ENCODE results near the gene KIF3C. TPM values are rescaled to one million over a fixed set of nuclear protein-coding genes. Genes with fewer than 3 reads are reported as not detected.

Gene KIF3C
- total and polyA plus RNA-seq, 4 donors, result 5.5 to 20.7 (median 10.0) TPM

- intact Hi-C loops (cut with DNase I), result no loop called here
- DNase-seq (peak in 1 of 2 donors; percentile 40), ATAC-seq (ENCODE audit: low FRiP score) (no peak)
- Histone ChIP-seq H3K4me1 (ENCODE audit: control insufficient read depth in 1 of 2, insufficient read depth in 2 of 2, low read length in 2 of 2) (peaks cover 0 to 5% of the 10 kb centered on the region in 2 donors), H3K4me3 (ENCODE audit: low read length in 2 of 2) (no peak overlapping the region), H3K36me3 (ENCODE audit: control insufficient read depth in 1 of 2, insufficient read depth in 2 of 2, low read length in 1 of 2) (no peaks in the 10 kb centered on the region), H3K27ac (ENCODE audit: low read depth in 1 of 2, low read length in 2 of 2) (no peak overlapping the region), H3K9me3 (ENCODE audit: control insufficient read depth, low read length) (no peaks in the 10 kb centered on the region), H3K27me3 (ENCODE audit: control insufficient read depth in 1 of 2, insufficient read depth in 2 of 2, low read length in 1 of 2) (no peaks in the 10 kb centered on the region)
- WGBS, 2 donors, result 62 to 73% methylated on average over 2 of the region's 2 CpGs
These were observed 3.3 kb downstream of the KIF3C start for GRCh38 chr2:25979001-25979400.

DNA sequence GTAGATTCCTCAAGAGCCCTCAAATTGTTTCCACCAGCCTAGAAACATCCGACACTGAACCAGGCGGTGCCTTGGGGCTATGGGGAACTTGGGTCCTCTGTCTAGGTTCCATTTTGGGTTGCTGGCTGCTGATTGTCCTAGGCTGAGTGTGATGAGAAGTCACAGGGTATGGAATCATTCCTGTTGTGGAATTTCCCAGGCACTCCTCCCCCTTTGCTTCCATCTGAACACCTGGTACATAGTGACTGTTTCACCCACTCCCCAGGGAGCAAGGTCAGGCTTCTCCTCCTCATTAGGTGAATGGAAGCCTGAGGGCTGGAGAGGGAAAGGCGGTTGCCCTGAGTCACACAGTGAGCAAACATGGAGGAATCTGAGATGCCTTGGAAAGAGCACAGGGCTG, 4.5 kb downstream of the KIF3C start:
- Histone ChIP-seq H3K36me3 (ENCODE audit: control insufficient read depth in 1 of 2, insufficient read depth in 2 of 2, low read length in 1 of 2) (no peaks in the 10 kb centered on the region), H3K9me3 (ENCODE audit: control insufficient read depth, low read length) (no peaks in the 10 kb centered on the region), H3K27ac (ENCODE audit: low read depth in 1 of 2, low read length in 2 of 2) (no peak overlapping the region), H3K4me3 (ENCODE audit: low read length in 2 of 2) (no peak overlapping the region), H3K27me3 (ENCODE audit: control insufficient read depth in 1 of 2, insufficient read depth in 2 of 2, low read length in 1 of 2) (no peaks in the 10 kb centered on the region), H3K4me1 (ENCODE audit: control insufficient read depth in 1 of 2, insufficient read depth in 2 of 2, low read length in 2 of 2) (peaks cover 0 to 5% of the 10 kb centered on the region in 2 donors)
- intact Hi-C loops (cut with DNase I), result no loop called here
- 93 to 98% methylated on average over 3 of the region's 3 CpGs for WGBS, 2 donors
- DNase-seq (peak in 1 of 2 donors; percentile 28), ATAC-seq (ENCODE audit: low FRiP score) (no peak)

- Histone ChIP-seq H3K27me3 (ENCODE audit: control insufficient read depth in 1 of 2, insufficient read depth in 2 of 2, low read length in 1 of 2) (no peaks in the 10 kb centered on the region), H3K36me3 (ENCODE audit: control insufficient read depth in 1 of 2, insufficient read depth in 2 of 2, low read length in 1 of 2) (no peaks in the 10 kb centered on the region), H3K27ac (ENCODE audit: low read depth in 1 of 2, low read length in 2 of 2) (no peak overlapping the region), H3K9me3 (ENCODE audit: control insufficient read depth, low read length) (no peaks in the 10 kb centered on the region), H3K4me1 (ENCODE audit: control insufficient read depth in 1 of 2, insufficient read depth in 2 of 2, low read length in 2 of 2) (peaks cover 0 to 5% of the 10 kb centered on the region in 2 donors), H3K4me3 (ENCODE audit: low read length in 2 of 2) (no peak overlapping the region)
- ATAC-seq (ENCODE audit: low FRiP score) (no peak), DNase-seq (peak in 1 of 2 donors; percentile 3)
- intact Hi-C loops (cut with DNase I), result no loop called here
- 73 to 76% methylated on average over 6 of the region's 6 CpGs for WGBS, 2 donors
These were observed 5.1 kb downstream of the KIF3C start for GRCh38 chr2:25976983-25977741.

DNA sequence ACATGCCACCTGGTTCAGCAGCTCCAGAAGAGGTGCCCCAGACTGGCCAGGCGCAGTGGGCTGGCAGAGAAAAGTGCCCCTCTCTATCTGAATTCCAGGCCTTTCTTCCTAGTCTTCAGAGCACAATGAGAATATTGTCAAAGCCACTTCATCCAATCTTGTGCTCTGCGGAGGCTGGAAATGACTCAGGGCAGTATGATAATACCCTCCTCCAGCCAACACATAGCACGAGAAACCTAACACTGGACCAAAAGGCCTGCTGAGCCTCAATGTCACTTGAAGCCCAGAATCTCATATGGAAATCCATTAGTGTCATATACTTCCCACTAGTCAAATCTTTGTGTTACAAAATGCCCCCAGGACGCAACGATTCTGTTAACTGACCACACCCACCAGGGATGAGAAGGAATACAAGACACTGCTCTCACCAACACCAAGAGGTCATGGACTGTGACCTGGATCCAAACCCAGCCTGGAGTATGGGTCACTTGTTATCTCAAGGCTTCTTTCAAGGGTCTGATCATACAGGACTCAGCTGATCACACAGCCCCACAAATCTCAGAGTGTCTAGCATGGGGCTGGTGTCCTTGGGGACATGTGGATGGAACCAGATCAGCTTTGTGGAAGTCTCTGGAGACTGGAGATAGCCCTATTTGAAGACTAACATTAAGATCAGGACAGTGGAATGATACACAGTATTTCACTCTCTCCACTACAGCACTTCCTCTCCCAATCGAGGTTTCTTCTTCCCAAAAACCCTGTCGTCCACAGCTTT, 10.1 kb downstream of the KIF3C start:
- ATAC-seq (ENCODE audit: low FRiP score), result no peak

DNA sequence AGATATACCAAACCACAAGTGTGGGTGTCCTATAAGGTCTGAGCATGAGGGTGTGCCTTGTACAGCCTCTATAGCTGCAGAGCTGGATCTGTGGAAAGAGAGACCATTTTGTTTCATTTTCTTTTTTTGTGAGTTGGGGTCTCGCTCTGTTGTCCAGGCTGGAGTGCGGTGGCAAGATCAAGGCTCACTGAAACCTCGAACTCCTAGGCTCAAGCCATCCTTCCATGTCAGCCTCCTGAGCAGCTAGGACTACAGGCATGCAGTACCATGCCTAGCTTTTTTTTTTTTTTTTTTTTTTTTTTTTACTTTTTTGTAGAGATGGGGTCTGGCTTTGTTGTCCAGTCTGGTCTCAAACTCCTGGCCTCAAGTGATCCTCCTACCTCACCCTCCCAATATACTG, 10.7 kb downstream of the KIF3C start:
- Histone ChIP-seq H3K27me3 (ENCODE audit: control insufficient read depth in 1 of 2, insufficient read depth in 2 of 2, low read length in 1 of 2) (no peaks in the 10 kb centered on the region), H3K4me1 (ENCODE audit: control insufficient read depth in 1 of 2, insufficient read depth in 2 of 2, low read length in 2 of 2) (no peaks in the 10 kb centered on the region), H3K9me3 (ENCODE audit: control insufficient read depth, low read length) (no peaks in the 10 kb centered on the region), H3K36me3 (ENCODE audit: control insufficient read depth in 1 of 2, insufficient read depth in 2 of 2, low read length in 1 of 2) (no peaks in the 10 kb centered on the region), H3K4me3 (ENCODE audit: low read length in 2 of 2) (no peak overlapping the region), H3K27ac (ENCODE audit: low read depth in 1 of 2, low read length in 2 of 2) (no peak overlapping the region)
- ATAC-seq (ENCODE audit: low FRiP score) (no peak), DNase-seq (peak in 1 of 2 donors; percentile 1)
- intact Hi-C loops (cut with DNase I), result no loop called here
- WGBS, 2 donors, result 77 to 80% methylated on average over 3 of the region's 3 CpGs

More for the DNA sequence above, 10.1 kb downstream of the KIF3C start:
- intact Hi-C loops (cut with DNase I), result no loop called here
- H3K4me3 ChIP-seq (ENCODE audit: low read length in 2 of 2), result no peak overlapping the region
- no peaks in the 10 kb centered on the region for H3K27me3 ChIP-seq (ENCODE audit: control insufficient read depth in 1 of 2, insufficient read depth in 2 of 2, low read length in 1 of 2)
- H3K4me1 ChIP-seq (ENCODE audit: control insufficient read depth in 1 of 2, insufficient read depth in 2 of 2, low read length in 2 of 2), result no peaks in the 10 kb centered on the region
- no peaks in the 10 kb centered on the region for H3K9me3 ChIP-seq (ENCODE audit: control insufficient read depth, low read length)
- DNase-seq, result no peak
- no peak overlapping the region for H3K27ac ChIP-seq (ENCODE audit: low read depth in 1 of 2, low read length in 2 of 2)
- no peaks in the 10 kb centered on the region for H3K36me3 ChIP-seq (ENCODE audit: control insufficient read depth in 1 of 2, insufficient read depth in 2 of 2, low read length in 1 of 2)
- 79 to 86% methylated on average over 7 of the region's 7 CpGs for WGBS, 2 donors

- Histone ChIP-seq H3K36me3 (ENCODE audit: control insufficient read depth in 1 of 2, insufficient read depth in 2 of 2, low read length in 1 of 2) (no peaks in the 10 kb centered on the region), H3K4me3 (ENCODE audit: low read length in 2 of 2) (no peak overlapping the region), H3K27ac (ENCODE audit: low read depth in 1 of 2, low read length in 2 of 2) (no peak overlapping the region), H3K9me3 (ENCODE audit: control insufficient read depth, low read length) (no peaks in the 10 kb centered on the region), H3K27me3 (ENCODE audit: control insufficient read depth in 1 of 2, insufficient read depth in 2 of 2, low read length in 1 of 2) (no peaks in the 10 kb centered on the region), H3K4me1 (ENCODE audit: control insufficient read depth in 1 of 2, insufficient read depth in 2 of 2, low read length in 2 of 2) (no peaks in the 10 kb centered on the region)
- ATAC-seq (ENCODE audit: low FRiP score) (no peak), DNase-seq (peak in 1 of 2 donors; percentile 3)
- intact Hi-C loops (cut with DNase I), result no loop called here
- 95 to 97% methylated on average over 7 of the region's 7 CpGs for WGBS, 2 donors
These were observed 15.6 kb downstream of the KIF3C start for GRCh38 chr2:25966531-25967270.

GRCh38 chr2:25964891-25965290, 17.4 kb downstream of the KIF3C start:
- no peaks in the 10 kb centered on the region for H3K27me3 ChIP-seq (ENCODE audit: control insufficient read depth in 1 of 2, insufficient read depth in 2 of 2, low read length in 1 of 2)
- intact Hi-C loops (cut with DNase I), result no loop called here
- no peaks in the 10 kb centered on the region for H3K9me3 ChIP-seq (ENCODE audit: control insufficient read depth, low read length)
- WGBS, 2 donors, result 52% methylated on average over 7 of the region's 7 CpGs
- no peaks in the 10 kb centered on the region for H3K36me3 ChIP-seq (ENCODE audit: control insufficient read depth in 1 of 2, insufficient read depth in 2 of 2, low read length in 1 of 2)
- ATAC-seq (ENCODE audit: low FRiP score) (no peak), DNase-seq (no peak)
- no peak overlapping the region for H3K4me3 ChIP-seq (ENCODE audit: low read length in 2 of 2)
- H3K27ac ChIP-seq (ENCODE audit: low read depth in 1 of 2, low read length in 2 of 2), result no peak overlapping the region
- no peaks in the 10 kb centered on the region for H3K4me1 ChIP-seq (ENCODE audit: control insufficient read depth in 1 of 2, insufficient read depth in 2 of 2, low read length in 2 of 2)

GRCh38 chr2:25960920-25961319, 21.4 kb downstream of the KIF3C start:
- Histone ChIP-seq H3K27ac (ENCODE audit: low read depth in 1 of 2, low read length in 2 of 2) (no peak overlapping the region), H3K36me3 (ENCODE audit: control insufficient read depth in 1 of 2, insufficient read depth in 2 of 2, low read length in 1 of 2) (no peaks in the 10 kb centered on the region), H3K4me1 (ENCODE audit: control insufficient read depth in 1 of 2, insufficient read depth in 2 of 2, low read length in 2 of 2) (no peaks in the 10 kb centered on the region), H3K9me3 (ENCODE audit: control insufficient read depth, low read length) (no peaks in the 10 kb centered on the region), H3K4me3 (ENCODE audit: low read length in 2 of 2) (no peak overlapping the region), H3K27me3 (ENCODE audit: control insufficient read depth in 1 of 2, insufficient read depth in 2 of 2, low read length in 1 of 2) (no peaks in the 10 kb centered on the region)
- DNase-seq (peak in 1 of 2 donors; percentile 25), ATAC-seq (ENCODE audit: low FRiP score) (no peak)
- intact Hi-C loops (cut with DNase I), result no loop called here
- 82 to 85% methylated on average over 2 of the region's 2 CpGs for WGBS, 2 donors

Measured in aorta (tissue), 5 donors.